ENCODE data around the gene DDX42. TPM values are rescaled to one million over a fixed set of nuclear protein-coding genes. Genes with fewer than 3 reads are reported as not detected.
A peak's percentile ranks its signal among the peaks of the same experiment; 100 is the strongest.

Gene DDX42
- total and polyA plus RNA-seq, 12 donors = 45.0 to 109 (median 85.2) TPM

GRCh38 chr17:63830278-63830677 is 56.3 kb downstream of the DDX42 start:
- H3K4me1 ChIP-seq (replicated peaks in 1 of 2) = peaks cover 8 to 36% of the 10 kb centered on the region in 2 donors
- TF ChIP-seq CTCF (IDR thresholded peaks at IDR 0.05) (no peak), POLR2A (IDR thresholded peaks at IDR 0.05) (no peak)
- H3K36me3 ChIP-seq (replicated peaks in 1 of 2) = peaks cover 0 to 70% of the 10 kb centered on the region in 2 donors
- 85 to 92% (median 88%) methylated on average over 5 of the region's 5 CpGs for WGBS, 4 donors
- H3K4me3 ChIP-seq = no peak overlapping the region
- DNase-seq = no peak
- intact Hi-C loops (cut with DNase I) = no loop called here
- no peaks in the 10 kb centered on the region for H3K27me3 ChIP-seq
- peak overlapping the region in 1 of 5 donors; percentile 28 for H3K27ac ChIP-seq
- H3K9me3 ChIP-seq (replicated peaks in 1 of 3) = no peaks in the 10 kb centered on the region

- TF ChIP-seq POLR2A (IDR thresholded peaks at IDR 0.05) = no peak
- no peak for TF ChIP-seq CTCF (IDR thresholded peaks at IDR 0.05)
- 75 to 85% (median 83%) methylated on average over 14 to 15 of the region's 15 CpGs for WGBS, 4 donors
- intact Hi-C loops (cut with DNase I) = no loop called here
- peaks cover 0 to 72% of the 10 kb centered on the region in 2 donors for H3K36me3 ChIP-seq (replicated peaks in 1 of 2)
- peak overlapping the region in 1 of 5 donors; percentile 28 for H3K27ac ChIP-seq
- H3K9me3 ChIP-seq (replicated peaks in 1 of 3) = no peaks in the 10 kb centered on the region
- no peaks in the 10 kb centered on the region for H3K27me3 ChIP-seq
- peaks cover 8 to 33% of the 10 kb centered on the region in 2 donors for H3K4me1 ChIP-seq (replicated peaks in 1 of 2)
- no peak overlapping the region for H3K4me3 ChIP-seq
- peak in 1 of 7 donors; percentile 29 for DNase-seq
These were observed 57.0 kb downstream of the DDX42 start for GRCh38 chr17:63830904-63831491.

- H3K36me3 ChIP-seq (replicated peaks in 1 of 2) = peaks cover 0 to 76% of the 10 kb centered on the region in 2 donors
- H3K27ac ChIP-seq = no peak overlapping the region
These were observed 57.5 kb downstream of the DDX42 start for GRCh38 chr17:63831505-63831904.

GRCh38 chr17:63832014-63832413 is 58.0 kb downstream of the DDX42 start:
- Histone ChIP-seq H3K27ac (no peak overlapping the region), H3K4me3 (no peak overlapping the region), H3K36me3 (replicated peaks in 1 of 2) (peaks cover 0 to 81% of the 10 kb centered on the region in 2 donors), H3K4me1 (replicated peaks in 1 of 2) (peaks cover 8 to 29% of the 10 kb centered on the region in 2 donors), H3K9me3 (replicated peaks in 1 of 3) (no peaks in the 10 kb centered on the region), H3K27me3 (no peaks in the 10 kb centered on the region)
- peak in 1 of 7 donors; percentile 22 for DNase-seq
- TF ChIP-seq CTCF (IDR thresholded peaks at IDR 0.05) = no peak
- no peak for TF ChIP-seq POLR2A (IDR thresholded peaks at IDR 0.05)
- 75 to 88% (median 83%) methylated on average over 4 to 5 of the region's 5 CpGs for WGBS, 4 donors
- intact Hi-C loops (cut with DNase I) = no loop called here

More at GRCh38 chr17:63831505-63831904, 57.5 kb downstream of the DDX42 start:
- peak in 1 of 7 donors; percentile 16 for DNase-seq
- 69 to 80% (median 72%) methylated on average over 5 to 8 of the region's 8 CpGs for WGBS, 4 donors
- intact Hi-C loops (cut with DNase I) = no loop called here
- H3K9me3 ChIP-seq (replicated peaks in 1 of 3) = no peaks in the 10 kb centered on the region
- H3K4me1 ChIP-seq (replicated peaks in 1 of 2) = peaks cover 8 to 29% of the 10 kb centered on the region in 2 donors
- H3K27me3 ChIP-seq = no peaks in the 10 kb centered on the region
- no peak overlapping the region for H3K4me3 ChIP-seq
- TF ChIP-seq POLR2A (IDR thresholded peaks at IDR 0.05) (no peak), CTCF (IDR thresholded peaks at IDR 0.05) (no peak)
